Measurements from ENCODE around the gene CD248. TPM values are rescaled to one million over a fixed set of nuclear protein-coding genes. Genes with fewer than 3 reads are reported as not detected.

The CD248 gene
- total RNA-seq, 1 donor from 2014 or later: 0.09 TPM

- intact Hi-C loops (cut with micrococcal nuclease): no loop called here
Measured at GRCh38 chr11:66313321-66314185, 3.3 kb downstream of the CD248 start.

GRCh38 chr11:66312549-66313320 lies 4.1 kb downstream of the CD248 start:
- intact Hi-C loops (cut with micrococcal nuclease): loop anchor here (1.0 kb wide), 5 partner anchors 16 to 154 kb away; partner anchors contain the start of genes BRMS1, PELI3, RAB1B and YIF1A

- intact Hi-C loops (cut with micrococcal nuclease): loop anchor here (1.0 kb wide), 6 partner anchors 16 to 154 kb away; partner anchors contain the start of genes BRMS1, PELI3, RAB1B and YIF1A
Measured at GRCh38 chr11:66311965-66312548, 4.8 kb downstream of the CD248 start.

GRCh38 chr11:66311470-66311964 lies 5.3 kb downstream of the CD248 start:
- intact Hi-C loops (cut with micrococcal nuclease): loop anchor here (1.0 kb wide), 1 partner anchor 78 kb away; no protein-coding TSS in a partner anchor

GRCh38 chr11:66310803-66311440 lies 5.9 kb downstream of the CD248 start:
- intact Hi-C loops (cut with micrococcal nuclease): loop anchor here (1.0 kb wide), 1 partner anchor 78 kb away; no protein-coding TSS in a partner anchor

GRCh38 chr11:66310324-66310723 lies 6.5 kb downstream of the CD248 start:
- intact Hi-C loops (cut with micrococcal nuclease): no loop called here

- intact Hi-C loops (cut with micrococcal nuclease): no loop called here
Measured at GRCh38 chr11:66309475-66309874, 7.4 kb downstream of the CD248 start.

- intact Hi-C loops (cut with micrococcal nuclease): no loop called here
Measured at GRCh38 chr11:66302656-66303055, 14.2 kb downstream of the CD248 start.

GRCh38 chr11:66299186-66299585 lies 17.7 kb downstream of the CD248 start:
- intact Hi-C loops (cut with micrococcal nuclease): no loop called here

GRCh38 chr11:66297610-66298009 lies 19.2 kb downstream of the CD248 start:
- intact Hi-C loops (cut with micrococcal nuclease): no loop called here

GRCh38 chr11:66294626-66295620 lies 21.9 kb downstream of the CD248 start:
- intact Hi-C loops (cut with micrococcal nuclease): no loop called here

- intact Hi-C loops (cut with micrococcal nuclease): no loop called here
Measured at GRCh38 chr11:66293777-66294625, 22.8 kb downstream of the CD248 start.

- intact Hi-C loops (cut with micrococcal nuclease): no loop called here
Measured at GRCh38 chr11:66293352-66293751, 23.5 kb downstream of the CD248 start.

GRCh38 chr11:66292543-66293332 lies 24.1 kb downstream of the CD248 start:
- intact Hi-C loops (cut with micrococcal nuclease): no loop called here

GRCh38 chr11:66291706-66292542 lies 24.9 kb downstream of the CD248 start, which contains the start of gene TMEM151A:
TSS of gene TMEM151A (plus strand) at chr11:66291894. CDS start at chr11:66292014, 120 bp downstream.
- intact Hi-C loops (cut with micrococcal nuclease): no loop called here

GRCh38 chr11:66291303-66291705 lies 25.5 kb downstream of the CD248 start:
- intact Hi-C loops (cut with micrococcal nuclease): no loop called here

GRCh38 chr11:66290330-66290621 lies 26.6 kb downstream of the CD248 start:
- intact Hi-C loops (cut with micrococcal nuclease): no loop called here

Data from T-helper 2 cell treated with Interferon-gamma antibody and Interleukin-4, amounts not matched to agents 100 ng/mL and 5 ng/mL, for 36 hours (primary cell).